GM23338 (cell line): Measurements from ENCODE around the gene TCF20.

Source experiments
- CTCF ChIP-seq, 2 experiments: fragments of 200-600 bp in 1 of 2; sonication (generic) in 1 of 2; conservative IDR thresholded peaks; 2 replicates each; pipeline versions ENCODE4 v1.5.1 to v1.6.1; 2016 to 2017; ENCODE audit warnings: antibody characterized with exemption in 2 of 2, low read depth in 2 of 2, mild to moderate bottlenecking in 2 of 2, moderate library complexity in 1 of 2
- ETS1 ChIP-seq: IDR thresholded peaks from 2 replicates; pipeline ENCODE4 v1.6.1; 2016; ENCODE audit warnings: antibody characterized with exemption
- EZH2 ChIP-seq: fragments of 200-600 bp; sonication (generic); IDR thresholded peaks from one replicate; pipeline ENCODE4 v1.8.0; 2017; ENCODE audit warnings: antibody characterized with exemption, mild to moderate bottlenecking, low read depth; ENCODE audit not compliant: unreplicated experiment
- POLR2AphosphoS5 ChIP-seq: IDR thresholded peaks from 2 replicates; pipeline ENCODE4 v1.6.1; 2016; ENCODE audit warnings: antibody characterized with exemption, low read depth
- REST ChIP-seq: IDR thresholded peaks from one replicate; pipeline ENCODE4 v1.6.1; 2018; ENCODE audit warnings: antibody characterized with exemption; ENCODE audit not compliant: unreplicated experiment

GRCh38 chr22:42288791-42289190 is 18.3 kb upstream of the TCF20 start:
- no peak for TF ChIP-seq ETS1
- no peak for TF ChIP-seq EZH2
- TF ChIP-seq CTCF (conservative IDR thresholded peaks at IDR 0.05; ENCODE audit: low read depth in 2 of 2) = no peak
- TF ChIP-seq REST = no peak
- TF ChIP-seq POLR2AphosphoS5 = no peak
